Activated naive CD4-positive, alpha-beta T cell treated with Interleukin-2 at 50 U/mL for 16 hours (primary cell): ENCODE measurements around the gene ZDHHC6.
A peak's percentile ranks its signal among the peaks of the same experiment; 100 is the strongest.
"Not testable (repeated sequence)": the region's sequence is repeated elsewhere in the genome, so short reads cannot be mapped to it uniquely, and the experiment has no call there.

Experiments
- DNase-seq: peaks from one replicate; pipeline ENCODE4 v3.0.0-alpha.2; 2020

Gene ZDHHC6

DNA sequence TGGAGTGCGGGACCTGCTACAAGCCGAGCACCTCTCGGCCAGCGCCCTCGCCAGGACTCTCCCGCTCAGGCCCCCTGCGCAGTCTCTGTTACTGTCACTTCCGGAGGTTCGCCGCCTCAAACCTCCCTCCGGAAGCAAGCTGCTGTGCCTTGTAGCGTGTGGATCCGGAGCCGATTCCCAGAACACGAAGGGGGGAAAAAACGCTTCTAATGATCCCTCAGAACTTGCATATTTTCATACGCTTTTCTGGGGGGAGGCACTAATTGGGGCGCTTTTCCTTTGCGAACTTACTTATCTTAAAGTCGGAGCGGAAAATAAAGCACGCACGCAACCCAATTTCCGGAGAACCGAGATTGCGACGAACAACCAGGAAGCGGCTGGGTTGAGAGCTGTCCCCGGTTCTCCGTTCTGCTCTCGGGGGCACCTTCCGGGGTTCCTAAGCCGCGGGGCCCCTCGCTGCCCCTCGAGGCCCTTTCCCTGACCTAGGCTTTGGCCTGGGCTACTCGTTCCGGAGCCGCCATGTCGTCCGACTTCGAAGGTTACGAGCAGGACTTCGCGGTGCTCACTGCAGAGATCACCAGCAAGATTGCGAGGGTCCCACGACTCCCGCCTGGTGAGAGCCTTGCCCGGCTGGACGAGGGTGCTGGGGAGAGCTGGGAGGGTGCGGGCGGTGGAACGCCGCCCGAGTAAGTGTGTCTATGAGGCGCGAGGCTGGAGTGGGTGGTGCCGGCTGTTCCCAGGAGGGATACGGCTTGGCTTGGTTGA lies at the start of gene ZDHHC6, which contains the start of gene VTI1A:
Gene ZDHHC6, minus strand, starts transcription at position 60 of the 765 bp plus-strand sequence. CDS start 1,478 bp downstream, outside the sequence.
Gene VTI1A, plus strand, starts transcription at position 361 of the 765 bp plus-strand sequence. Its CDS starts 159 bp downstream, at position 520.
- DNase-seq: peak; percentile 87

- DNase-seq: no peak
Measured at GRCh38 chr10:112492736-112493135, 46.0 kb upstream of the ZDHHC6 start.

DNA sequence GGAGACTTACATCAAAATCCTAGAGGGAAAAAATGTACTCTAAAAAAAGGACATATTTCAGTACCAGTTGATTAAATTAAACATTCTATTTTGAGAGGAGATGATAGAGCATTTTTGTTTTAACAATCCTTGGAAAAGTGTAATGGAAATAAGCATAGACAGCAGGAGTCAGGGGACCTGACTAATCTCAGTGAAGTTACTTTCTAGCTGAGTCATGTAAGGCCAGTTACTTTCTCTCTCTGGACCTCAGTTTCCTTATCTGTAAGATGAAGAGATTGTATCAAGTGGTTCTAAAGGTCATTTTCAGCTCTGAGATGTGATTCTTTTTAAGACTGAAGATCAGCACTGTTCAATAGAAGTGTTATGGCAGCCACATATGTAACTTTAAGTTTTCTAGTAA lies 44.4 kb upstream of the ZDHHC6 start:
- DNase-seq: no peak

DNA sequence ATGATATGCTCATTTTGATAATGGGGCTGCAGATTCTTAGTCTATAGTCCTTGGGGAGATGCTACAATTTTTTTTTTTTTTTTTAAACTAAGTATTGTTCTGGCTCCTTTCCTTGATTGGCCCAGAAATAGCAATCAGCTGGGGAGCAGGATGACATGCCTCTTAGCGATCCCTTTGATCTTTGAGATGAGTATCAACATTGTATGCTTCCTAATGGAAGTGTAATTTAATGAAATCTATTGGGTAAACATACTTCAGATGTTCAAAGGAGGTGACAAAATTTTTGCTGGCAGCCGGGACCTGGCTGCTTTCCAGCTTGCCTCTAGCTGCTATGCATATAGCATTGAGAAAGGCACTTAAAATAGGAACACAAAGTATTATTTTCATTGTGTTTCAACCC lies 43.8 kb upstream of the ZDHHC6 start:
- no peak for DNase-seq

DNA sequence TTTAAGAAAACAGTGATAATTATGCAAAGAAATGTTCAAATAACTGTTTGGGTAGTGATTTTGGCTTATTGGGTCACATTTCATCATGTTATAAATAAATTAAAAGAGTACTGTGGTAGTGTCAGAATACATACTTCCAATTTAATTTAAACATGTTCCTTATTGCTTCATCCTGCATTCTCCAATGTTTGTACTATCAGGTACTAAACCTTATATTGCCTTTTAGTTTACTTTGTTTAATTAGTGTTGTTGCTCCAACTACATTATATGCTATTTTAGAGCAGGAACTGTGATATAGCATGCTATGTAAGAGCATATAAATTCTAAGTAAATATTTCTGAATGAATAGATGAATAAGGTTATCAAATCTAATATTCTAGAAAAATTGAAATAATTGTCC lies 41.2 kb upstream of the ZDHHC6 start:
- DNase-seq: no peak

DNA sequence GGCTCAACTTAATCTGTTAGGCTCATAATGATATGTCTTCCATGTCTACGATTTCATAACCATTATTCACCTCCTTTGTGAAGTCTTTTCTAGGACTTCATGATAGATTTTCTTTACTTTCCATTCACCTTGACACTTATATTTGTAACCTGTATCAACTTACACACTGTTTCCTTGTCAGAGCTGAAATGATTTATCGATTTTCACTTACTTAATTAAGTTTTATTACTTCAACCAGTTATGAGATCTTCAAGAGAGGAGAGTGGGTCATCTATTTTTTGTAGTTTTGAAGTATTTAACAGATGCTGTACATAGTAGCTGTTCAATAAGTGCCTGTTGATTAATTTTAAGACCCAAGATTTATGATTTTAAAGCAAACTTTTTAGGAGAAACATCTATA lies 37.7 kb upstream of the ZDHHC6 start:
- DNase-seq: no peak

DNA sequence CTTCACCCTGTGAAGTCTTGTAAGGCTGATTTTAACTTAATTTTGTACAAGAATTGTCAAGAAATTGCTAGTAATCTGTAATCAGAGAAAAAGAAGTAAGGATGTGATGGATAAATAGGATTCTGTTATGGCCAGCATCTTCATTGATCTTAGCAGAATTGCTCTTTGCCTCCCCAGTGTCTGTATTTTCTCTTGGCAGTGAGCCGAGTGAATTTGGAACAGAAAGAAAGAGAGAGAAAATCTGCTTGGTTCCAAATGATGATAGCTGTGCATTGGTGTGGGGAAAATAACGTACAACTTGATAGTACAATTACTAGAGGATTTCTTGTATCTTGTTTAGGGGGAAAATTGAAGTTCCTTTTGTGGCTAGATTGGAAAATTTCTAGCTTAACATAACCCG lies 34.9 kb upstream of the ZDHHC6 start:
- no peak for DNase-seq

DNA sequence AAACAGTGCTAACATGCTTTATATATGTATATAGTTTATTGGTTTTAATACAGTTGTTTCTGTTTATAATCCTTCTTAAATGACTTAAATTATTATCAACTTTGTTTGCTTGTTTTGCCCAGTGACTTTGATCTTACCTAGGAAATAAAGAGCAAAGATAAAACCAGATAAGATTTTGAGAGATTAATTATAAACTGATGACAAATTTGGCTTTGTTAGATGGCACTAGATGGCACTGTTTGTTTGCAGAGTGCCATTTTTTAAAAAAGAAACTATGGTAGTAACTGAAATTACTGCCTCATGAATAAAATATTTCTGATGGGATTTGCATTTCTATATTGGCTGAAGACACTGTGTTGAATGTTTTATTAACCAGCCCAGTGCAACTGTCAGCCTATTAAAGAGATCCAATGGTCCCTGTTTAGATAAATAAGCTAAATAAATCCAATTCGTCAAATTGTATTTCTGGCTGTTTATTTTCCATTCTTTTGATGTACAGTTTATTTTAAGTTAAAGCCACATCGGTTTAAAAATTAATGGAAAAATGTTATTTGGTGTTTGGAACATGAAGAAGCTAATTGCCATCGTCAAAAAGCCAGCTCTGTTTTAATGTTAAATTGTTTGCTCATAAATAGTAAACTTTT lies 29.0 kb upstream of the ZDHHC6 start:
- no peak for DNase-seq

DNA sequence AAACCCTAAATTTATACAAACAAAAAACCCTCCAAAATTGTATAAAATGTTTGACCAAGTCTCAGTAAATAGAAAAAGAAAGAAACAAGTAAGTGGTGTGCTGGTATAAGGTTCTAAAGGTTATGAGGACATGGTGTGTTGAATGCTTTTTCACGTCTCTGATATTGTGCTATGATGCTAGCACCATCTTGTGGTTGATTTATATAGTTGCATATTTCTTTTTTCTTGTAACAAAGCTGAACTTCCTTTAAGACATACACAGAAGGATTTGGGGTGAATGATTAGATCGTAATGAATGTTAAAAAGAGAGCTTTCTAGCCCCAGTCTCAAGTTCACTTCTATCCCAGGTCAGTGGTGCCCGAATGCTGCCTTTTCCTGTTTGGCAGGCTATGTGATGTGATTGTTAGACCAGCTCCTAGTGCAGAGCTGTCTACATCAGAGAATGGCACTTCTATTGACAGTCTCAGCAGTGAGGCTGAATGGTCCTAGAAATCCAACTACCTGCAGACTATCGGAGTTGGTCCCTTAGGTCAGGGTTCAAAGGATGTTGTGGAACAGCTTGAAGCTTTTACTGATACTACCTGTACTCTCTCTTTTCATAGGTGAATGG lies 25.3 kb upstream of the ZDHHC6 start:
- no peak for DNase-seq

- no peak for DNase-seq
Measured at GRCh38 chr10:112467541-112468075, 20.9 kb upstream of the ZDHHC6 start.

GRCh38 chr10:112466802-112467201 lies 20.1 kb upstream of the ZDHHC6 start:
- no peak for DNase-seq

- no peak for DNase-seq
Measured at GRCh38 chr10:112465299-112465883, 18.7 kb upstream of the ZDHHC6 start.

DNA sequence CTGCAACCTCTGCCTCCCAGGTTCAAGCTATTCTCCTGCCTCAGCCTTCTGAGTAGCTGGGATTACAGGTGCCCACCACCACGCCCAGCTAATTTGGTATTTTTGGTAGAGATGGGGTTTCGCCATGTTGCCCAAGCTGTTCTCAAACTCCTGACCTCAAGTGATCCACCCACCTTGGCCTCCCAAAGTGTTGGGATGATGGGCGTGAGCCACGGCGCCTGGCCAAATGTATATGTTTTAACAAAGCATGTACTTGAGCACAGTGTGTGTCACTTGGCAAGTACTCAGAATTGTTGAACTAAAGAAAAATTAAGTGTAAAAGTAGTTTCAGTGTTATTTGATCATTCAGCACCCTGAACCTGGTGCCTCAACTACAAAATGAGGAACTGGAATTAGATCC lies 17.4 kb upstream of the ZDHHC6 start:
- not testable (repeated sequence) for DNase-seq

GRCh38 chr10:112461029-112461887 lies 14.5 kb upstream of the ZDHHC6 start:
- peak; percentile 44 for DNase-seq

GRCh38 chr10:112460366-112460765 lies 13.7 kb upstream of the ZDHHC6 start:
- no peak for DNase-seq

DNA sequence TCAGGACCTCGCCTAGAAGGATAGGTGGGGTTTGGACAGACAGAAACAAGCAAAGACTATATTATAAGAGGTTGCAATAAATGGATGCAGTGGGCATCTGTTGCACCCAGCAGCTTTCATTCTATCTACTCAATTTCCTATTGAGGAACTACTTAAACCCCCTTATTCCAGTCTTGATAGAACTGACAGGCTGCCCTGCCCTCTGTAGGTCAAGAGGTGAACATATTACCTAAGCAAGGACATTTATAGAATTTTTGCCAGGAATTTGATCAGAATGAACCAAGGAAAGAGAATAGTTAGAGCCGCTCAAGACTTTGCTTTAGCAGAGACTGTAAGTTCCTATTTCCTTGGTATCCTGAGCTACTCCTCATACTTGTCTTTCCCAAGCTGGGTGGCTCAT lies 9.8 kb upstream of the ZDHHC6 start:
- no peak for DNase-seq

DNA sequence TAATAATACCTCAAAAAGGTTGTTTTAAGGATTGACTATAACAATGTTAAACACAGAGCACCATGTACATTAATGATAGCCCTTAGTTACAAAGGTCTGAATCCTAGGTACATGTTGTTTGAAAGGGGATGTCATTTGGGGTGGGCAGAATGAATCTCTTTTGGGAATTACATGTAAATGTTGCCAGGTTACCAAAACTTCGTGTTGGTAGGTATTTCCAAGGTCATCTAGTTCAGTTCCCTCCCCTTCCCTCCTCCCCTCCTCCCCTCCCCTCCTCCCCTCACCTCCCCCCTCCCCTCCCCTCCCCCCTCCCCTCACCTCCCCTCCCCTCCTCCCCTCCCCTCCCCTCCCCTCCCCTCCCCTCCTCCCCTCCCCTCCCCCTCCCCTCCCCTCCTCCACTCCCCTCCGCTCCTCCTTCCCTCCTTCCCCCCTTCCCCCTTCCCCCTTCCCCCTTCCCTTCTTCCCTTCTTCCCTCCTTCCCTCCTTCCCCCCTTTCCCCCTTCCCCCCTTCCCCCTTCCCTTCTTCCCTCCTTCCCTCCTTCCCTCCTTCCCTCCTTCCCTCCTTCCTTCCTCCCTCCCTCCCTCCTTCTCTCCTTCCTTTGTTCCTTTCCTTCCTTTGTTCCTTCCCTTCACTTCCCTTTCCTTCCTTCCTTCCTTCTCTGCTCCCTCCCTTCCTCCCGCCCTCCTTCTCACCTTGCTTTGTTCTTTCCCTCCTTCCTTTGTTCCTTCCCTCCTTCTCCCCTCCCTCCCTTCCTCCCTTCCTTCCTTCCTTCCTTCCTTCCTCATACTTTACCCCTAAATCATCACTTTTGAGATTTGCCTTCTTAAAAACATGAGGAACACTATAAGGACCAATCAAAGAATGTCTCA lies 8.4 kb upstream of the ZDHHC6 start:
- no peak for DNase-seq

DNA sequence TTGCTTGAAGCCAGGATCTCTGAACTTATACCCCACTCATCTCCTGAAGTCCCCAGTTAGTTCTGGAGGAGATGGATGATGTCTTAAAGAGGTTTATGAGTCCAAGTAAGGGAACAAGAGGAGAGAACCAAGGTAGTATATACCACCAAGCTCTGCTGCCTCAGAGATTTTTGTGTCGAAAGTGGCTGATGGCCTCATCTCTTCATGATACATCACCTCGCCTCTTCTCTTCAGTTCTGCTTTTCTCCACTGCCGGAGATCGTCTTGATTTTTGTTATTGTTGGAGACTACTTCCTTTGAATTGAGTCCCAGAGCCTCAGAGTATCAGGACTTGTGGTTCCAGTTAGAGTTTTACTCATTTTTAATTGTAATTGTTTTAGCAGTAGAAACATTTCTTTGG lies 2.2 kb upstream of the ZDHHC6 start:
- DNase-seq: no peak

DNA sequence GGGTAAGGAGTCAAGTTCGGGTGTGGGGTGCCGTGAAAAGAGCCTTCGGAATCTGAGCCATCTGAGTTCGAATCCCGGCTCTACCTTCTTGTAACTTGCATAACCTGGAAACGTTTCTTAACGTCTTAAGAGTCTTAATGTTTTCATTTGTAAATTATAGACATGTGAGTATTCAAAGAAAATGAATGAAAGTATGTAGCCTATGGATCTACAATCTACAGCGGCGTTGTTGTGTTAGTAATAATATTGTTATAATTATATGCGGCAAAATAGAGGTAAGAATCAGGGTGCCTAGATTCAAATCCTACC lies 860 bp upstream of the ZDHHC6 start:
- DNase-seq: no peak

DNA sequence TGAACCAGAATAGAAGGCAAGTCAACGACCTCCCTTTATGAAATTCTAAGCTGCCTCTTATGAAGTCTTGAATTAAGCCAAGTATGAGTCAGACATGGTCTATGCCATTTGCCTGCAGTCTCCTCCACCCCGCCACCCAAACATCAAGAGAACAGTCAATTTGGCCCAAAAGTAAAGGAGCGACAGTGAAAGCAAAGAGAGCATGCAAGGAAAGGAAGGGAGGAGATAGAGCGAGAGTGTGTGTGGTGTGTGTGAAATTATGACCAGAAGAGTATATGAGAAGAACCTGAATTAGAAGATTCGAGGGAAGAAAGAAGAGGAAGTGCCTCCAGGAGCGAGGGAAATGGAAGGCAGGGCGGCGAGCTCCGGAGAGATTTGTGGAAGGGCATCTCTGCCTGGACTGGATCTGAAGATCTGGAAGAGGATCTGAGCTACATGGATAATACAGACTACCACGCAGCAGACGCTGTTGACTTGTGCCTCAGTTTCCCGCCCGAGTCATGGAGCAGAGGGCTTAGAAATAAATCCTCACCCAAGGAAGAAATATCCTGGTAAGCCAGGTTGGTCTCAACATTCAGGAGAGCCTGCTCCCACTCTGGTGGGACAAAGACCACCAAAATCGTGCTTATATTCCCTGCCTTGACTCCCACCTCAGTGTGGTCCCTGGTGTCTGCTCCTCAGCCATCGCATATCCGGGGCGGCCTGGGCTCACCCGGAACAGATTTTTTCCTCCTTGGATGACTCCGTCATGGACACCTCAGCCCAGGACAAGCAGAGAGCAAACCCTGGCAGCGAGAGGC lies 459 bp downstream of the ZDHHC6 start:
- peak; percentile 14 for DNase-seq

GRCh38 chr10:112442063-112442462 lies 4.7 kb downstream of the ZDHHC6 start:
- DNase-seq: no peak
